Activated T-cell treated with anti-CD3 and anti-CD28 coated beads, Interleukin-2, amount 50 U/mL, for 1 hour (primary cell): ENCODE measurements around the gene MINDY3.
"Not testable (repeated sequence)": the region's sequence is repeated elsewhere in the genome, so short reads cannot be mapped to it uniquely, and the experiment has no call there.

Source experiments
- DNase-seq: peaks from one replicate; pipeline ENCODE4 v3.0.0-alpha.2; 2020

MINDY3 gene

GRCh38 chr10:15853800-15854199 lies 6.5 kb downstream of the MINDY3 start:
- no peak for DNase-seq

- no peak for DNase-seq
Measured at GRCh38 chr10:15852111-15852557, 8.2 kb downstream of the MINDY3 start.

GRCh38 chr10:15850337-15850978 lies 9.8 kb downstream of the MINDY3 start:
- DNase-seq, result not testable (repeated sequence)

- no peak for DNase-seq
Measured at GRCh38 chr10:15849316-15849715, 11.0 kb downstream of the MINDY3 start.

- DNase-seq, result no peak
Measured at GRCh38 chr10:15847481-15847880, 12.8 kb downstream of the MINDY3 start.

- no peak for DNase-seq
Measured at GRCh38 chr10:15844517-15844916, 15.8 kb downstream of the MINDY3 start.

GRCh38 chr10:15843695-15844094 lies 16.6 kb downstream of the MINDY3 start:
- no peak for DNase-seq

- DNase-seq, result no peak
Measured at GRCh38 chr10:15842556-15843169, 17.6 kb downstream of the MINDY3 start.

- DNase-seq, result no peak
Measured at GRCh38 chr10:15841696-15842095, 18.6 kb downstream of the MINDY3 start.

- DNase-seq, result no peak
Measured at GRCh38 chr10:15836807-15837206, 23.5 kb downstream of the MINDY3 start.

- no peak for DNase-seq
Measured at GRCh38 chr10:15829495-15829894, 30.8 kb downstream of the MINDY3 start.

- DNase-seq, result no peak
Measured at GRCh38 chr10:15824498-15824897, 35.8 kb downstream of the MINDY3 start.

GRCh38 chr10:15822131-15822530 lies 38.2 kb downstream of the MINDY3 start:
- DNase-seq, result no peak

GRCh38 chr10:15821046-15821683 lies 39.1 kb downstream of the MINDY3 start:
- DNase-seq, result no peak

- DNase-seq, result no peak
Measured at GRCh38 chr10:15817409-15818046, 42.8 kb downstream of the MINDY3 start.

GRCh38 chr10:15815242-15815885 lies 44.9 kb downstream of the MINDY3 start:
- no peak for DNase-seq

GRCh38 chr10:15814565-15814964 lies 45.7 kb downstream of the MINDY3 start:
- no peak for DNase-seq

GRCh38 chr10:15813415-15813814 lies 46.9 kb downstream of the MINDY3 start:
- no peak for DNase-seq

- no peak for DNase-seq
Measured at GRCh38 chr10:15809450-15809849, 50.9 kb downstream of the MINDY3 start.

- DNase-seq, result no peak
Measured at GRCh38 chr10:15808204-15808797, 52.0 kb downstream of the MINDY3 start.

- no peak for DNase-seq
Measured at GRCh38 chr10:15805395-15806058, 54.8 kb downstream of the MINDY3 start.

- no peak for DNase-seq
Measured at GRCh38 chr10:15804109-15804508, 56.2 kb downstream of the MINDY3 start.
